ENCODE data around the gene FRK. TPM values are rescaled to one million over a fixed set of nuclear protein-coding genes. Genes with fewer than 3 reads are reported as not detected.
"Not testable (repeated sequence)": the region's sequence is repeated elsewhere in the genome, so short reads cannot be mapped to it uniquely, and the experiment has no call there.

Gene FRK
- total RNA-seq, 1 donor from 2014 or later, result 10.1 TPM

DNA sequence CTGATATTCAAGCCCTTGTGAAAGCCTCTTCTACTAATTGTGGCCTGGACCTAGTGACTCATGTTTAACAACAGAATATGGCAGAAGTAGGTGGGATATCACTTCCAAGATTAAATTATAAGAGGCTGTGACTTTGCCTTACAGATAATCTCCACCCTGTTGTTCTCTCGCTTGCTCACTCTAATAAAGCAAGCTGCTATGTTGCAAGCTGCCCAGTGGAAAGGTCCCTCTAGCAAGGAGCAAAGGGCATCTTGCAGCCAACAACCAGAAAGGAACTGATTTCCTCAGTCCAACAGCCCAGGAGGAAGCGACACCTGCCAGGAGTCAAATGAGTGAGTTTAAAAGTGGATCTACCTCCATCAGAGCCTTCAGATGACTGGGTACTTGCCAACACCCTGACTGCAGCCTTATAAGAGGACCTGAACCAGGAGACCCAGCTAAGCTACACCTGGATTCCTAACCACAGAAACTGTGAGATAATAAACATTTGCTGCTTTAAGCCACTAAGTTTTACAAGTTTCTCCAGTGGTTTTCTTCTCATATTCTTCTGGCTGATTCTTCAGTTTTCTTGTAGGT is 112.6 kb downstream of the FRK start:
- DNase-seq (ENCODE audit: low read depth), result no peak

DNA sequence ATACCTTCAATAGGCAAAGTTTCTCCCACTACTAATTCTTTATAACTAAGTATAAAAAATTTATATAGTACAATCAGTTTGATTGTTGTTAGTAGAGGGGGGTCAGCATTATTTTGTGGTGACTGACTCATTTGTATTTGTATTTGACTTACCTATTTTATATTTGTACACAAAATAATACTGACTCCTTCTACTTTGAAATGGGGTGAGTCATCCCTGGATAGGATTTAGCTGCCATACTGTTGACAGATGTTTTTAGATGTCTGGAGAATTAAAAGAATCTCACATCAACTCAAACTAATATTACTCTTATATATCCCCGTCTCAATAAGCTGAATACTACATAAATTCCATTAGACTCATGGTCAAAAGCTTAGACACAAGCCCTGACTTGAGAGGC is 114.9 kb downstream of the FRK start:
- DNase-seq (ENCODE audit: low read depth), result peak; percentile 30

DNA sequence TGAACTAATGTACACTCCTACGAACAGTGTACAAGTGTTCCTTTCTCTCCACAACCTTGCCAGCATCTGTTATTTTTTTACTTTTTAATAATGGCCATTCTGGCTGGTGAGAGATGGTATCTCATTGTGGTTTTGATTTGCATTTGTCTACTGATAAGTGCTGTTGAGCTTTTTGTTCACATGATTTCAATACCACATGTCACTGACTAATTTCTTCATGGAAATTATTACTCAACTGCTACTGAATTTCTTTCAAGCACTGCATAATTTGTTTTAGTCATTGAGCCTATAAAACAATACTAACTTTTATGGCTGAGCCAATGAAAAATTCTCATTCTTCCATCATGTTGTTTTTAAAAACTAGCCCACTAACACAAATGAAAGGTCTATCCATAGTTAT is 115.4 kb downstream of the FRK start:
- DNase-seq (ENCODE audit: low read depth), result peak; percentile 30

DNA sequence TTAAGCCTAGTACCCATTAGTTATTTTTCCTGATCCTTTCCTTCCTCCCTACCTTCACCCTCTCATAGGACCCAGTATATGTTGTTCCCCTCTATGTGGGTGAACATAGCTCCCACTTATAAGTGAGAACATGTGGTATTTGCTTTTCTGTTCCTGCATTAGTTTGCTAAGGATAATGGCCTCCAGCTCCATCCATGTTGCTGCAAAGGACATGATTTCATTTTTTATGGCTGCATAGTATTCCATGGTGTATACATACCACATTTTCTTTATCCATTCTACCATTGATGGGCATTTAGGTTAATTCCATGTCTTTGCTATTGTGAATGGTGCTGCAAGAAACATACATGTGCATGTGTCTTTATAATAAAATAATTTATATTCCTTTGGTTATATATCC is 115.9 kb downstream of the FRK start:
- DNase-seq (ENCODE audit: low read depth), result not testable (repeated sequence)

DNA sequence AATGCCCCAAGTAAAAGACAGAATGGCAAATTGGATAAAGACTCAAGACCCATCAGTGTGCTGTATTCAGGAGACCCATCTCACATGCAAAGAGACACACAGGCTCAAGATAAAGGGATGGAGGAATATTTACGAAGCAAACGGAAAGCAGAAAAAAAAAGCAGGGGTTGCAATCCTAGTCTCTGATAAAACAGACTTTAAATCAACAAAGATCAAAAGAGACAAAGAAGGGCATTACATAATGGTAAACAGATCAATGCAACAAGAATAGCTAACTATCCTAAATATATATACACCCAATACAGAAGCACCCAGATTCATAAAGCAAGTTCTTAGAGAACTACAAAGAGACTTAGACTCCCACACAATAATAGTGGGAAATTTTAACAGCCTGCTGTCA is 123.2 kb downstream of the FRK start:
- DNase-seq (ENCODE audit: low read depth), result not testable (repeated sequence)

DNA sequence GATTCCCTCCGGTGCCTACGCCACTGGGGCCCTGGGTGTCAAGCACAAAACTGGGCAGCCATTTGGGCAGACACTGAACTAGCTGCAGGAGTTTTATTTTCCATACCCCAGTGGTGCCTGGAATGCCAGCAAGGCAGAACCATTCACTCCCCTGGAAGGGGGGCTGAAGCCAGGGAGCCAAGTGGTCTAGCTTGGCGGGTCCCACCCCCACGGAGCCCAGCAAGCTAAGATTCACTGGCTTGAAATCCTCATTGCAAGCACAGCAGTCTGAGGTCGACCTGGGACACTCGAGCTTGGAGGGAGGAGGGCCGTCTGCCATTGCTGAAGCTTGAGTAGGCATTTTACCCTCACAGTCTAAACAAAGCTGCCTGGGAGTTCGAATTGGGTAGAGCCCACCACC is 125.3 kb downstream of the FRK start:
- DNase-seq (ENCODE audit: low read depth), result no peak

DNA sequence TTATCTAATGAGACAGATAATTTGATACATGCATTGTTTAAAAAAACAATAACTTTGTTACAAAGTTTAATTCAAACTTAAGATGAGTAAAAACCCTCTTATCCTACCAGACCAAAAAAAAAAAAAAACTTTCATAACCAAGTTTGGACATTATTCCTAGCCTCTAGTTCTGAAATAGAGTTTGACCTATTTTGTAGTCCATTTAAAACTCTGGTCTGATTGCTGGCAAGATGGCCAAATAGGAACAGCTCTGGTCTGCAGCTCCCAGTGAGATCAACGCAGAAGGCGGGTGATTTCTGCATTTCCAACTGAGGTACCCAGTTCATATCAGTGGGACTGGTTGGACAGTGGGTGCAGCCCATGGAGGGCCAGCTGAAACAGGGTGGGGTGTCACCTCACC is 125.9 kb downstream of the FRK start:
- no peak for DNase-seq (ENCODE audit: low read depth)

DNA sequence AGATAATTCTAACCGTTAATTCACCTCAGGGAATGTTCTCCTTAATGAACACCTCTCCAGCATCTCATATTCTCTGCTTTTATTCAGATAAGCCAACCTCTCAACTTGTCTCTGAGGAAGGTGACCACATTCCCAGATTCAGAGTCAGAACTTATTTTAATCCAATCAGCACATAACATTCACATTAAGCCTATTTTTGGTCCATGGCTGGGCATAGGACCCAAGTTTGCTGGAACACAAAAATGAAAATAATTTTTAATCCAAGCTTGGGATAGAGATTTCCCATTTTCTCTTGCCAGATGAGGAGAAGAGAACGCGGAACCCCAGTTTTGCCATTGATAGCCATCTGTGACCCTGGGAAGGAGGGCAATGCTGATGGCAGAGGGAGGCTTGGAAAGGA is 126.5 kb downstream of the FRK start:
- peak; percentile 21 for DNase-seq (ENCODE audit: low read depth)

DNA sequence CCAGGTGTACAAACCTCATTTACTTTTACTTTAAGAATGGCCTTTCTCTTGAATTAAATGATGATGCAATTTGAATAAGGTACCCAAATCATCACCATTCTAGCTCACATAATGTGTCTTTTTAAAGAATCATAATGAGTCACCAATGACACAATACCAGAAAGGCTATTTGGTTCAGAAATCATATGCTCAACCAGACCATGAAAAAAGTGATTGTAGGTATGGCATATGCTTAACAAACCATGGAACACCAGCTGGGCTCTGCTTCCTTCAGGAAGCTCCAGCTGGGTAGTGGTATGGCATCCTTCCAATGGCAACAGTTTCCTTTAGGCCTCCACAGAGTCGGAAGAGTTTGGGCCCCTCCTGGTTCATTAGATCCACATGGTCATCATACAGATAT is 128.2 kb downstream of the FRK start:
- peak; percentile 80 for DNase-seq (ENCODE audit: low read depth)

DNA sequence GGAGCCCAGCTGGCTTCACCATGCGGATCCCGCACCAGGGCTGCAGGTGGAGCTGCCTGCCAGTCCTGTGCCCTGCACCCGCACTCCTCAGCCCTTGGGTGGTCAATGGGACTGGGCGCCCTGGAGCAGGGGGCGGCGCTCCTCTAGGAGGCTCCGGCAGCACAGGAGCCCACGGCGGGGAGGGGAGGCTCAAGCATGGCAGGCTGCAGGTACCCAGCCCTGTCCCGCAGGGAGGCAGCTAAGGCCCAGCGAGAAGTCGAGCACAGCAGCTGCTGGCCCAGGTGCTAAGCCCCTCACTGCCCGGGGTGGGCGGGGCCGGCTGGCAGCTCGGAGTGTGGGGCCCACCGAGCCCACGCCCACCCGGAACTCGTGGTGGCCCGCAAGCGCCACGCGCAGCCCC is 132.7 kb downstream of the FRK start:
- DNase-seq (ENCODE audit: low read depth), result not testable (repeated sequence)

DNA sequence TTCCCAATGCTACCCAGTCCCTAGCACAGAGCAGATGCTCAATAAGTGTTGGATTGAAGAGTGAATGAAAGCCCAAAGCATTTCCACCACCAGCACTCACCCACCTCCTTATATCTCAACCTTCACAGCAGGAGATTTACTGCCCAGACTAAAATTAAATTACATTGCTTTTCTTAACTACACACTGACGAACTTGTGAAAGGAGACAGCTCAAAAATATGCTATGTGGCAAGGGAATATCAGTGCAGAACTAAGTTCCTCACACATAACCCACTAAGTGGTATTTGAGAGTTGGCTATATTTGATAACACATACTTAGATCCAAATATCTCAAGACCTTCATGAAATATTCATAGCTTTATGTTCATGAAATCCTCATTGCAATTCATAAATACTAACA is 137.7 kb downstream of the FRK start:
- DNase-seq (ENCODE audit: low read depth), result no peak

DNA sequence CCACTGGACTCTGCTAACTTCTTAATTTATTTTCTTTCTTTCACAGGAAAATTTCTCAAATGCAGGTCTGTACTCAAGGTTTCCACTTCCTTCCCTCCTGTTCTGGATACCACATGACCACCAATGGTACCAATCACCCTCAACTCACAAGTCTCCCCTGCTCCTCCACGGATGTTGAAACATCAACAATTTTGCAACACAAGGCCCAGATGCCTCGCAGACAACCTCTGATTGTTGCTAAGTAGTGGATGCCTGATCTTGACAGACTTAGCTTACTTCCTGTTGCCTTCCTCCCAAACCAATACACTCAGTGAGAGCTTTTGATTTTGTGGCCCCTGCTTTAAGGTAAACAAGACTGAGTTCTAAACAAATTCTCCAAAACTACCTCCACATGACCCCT is 146.6 kb downstream of the FRK start:
- no peak for DNase-seq (ENCODE audit: low read depth)

DNA sequence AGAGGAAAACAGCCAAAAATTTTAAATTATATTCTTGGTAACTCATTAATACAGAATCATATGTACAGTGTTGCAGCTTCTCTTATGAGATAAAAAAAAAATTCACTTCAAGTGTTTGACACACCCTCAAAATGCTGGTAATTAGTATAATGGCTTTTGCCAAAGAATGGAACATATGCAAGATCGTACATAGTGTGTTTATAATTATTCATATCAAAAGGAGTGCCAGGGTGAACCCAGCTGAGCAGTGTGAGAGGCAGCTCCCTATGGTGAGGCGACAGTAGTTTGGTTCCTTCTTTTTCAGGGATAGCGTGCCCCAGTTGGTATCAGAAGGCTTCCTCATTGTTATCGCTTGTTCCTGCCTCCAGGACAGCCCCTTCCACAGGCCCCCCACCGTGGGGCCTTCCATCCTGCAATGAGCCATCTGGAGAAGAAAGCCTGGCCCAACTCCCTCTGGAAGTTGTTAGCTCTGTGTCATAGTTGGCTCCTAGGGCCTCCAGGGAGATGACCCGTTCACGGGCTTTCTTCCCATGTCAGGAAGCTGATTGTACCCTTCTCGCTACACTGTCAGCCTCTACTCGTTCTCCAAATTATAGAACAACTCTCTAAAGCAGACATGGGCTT is 150.7 kb downstream of the FRK start:
- no peak for DNase-seq (ENCODE audit: low read depth)

DNA sequence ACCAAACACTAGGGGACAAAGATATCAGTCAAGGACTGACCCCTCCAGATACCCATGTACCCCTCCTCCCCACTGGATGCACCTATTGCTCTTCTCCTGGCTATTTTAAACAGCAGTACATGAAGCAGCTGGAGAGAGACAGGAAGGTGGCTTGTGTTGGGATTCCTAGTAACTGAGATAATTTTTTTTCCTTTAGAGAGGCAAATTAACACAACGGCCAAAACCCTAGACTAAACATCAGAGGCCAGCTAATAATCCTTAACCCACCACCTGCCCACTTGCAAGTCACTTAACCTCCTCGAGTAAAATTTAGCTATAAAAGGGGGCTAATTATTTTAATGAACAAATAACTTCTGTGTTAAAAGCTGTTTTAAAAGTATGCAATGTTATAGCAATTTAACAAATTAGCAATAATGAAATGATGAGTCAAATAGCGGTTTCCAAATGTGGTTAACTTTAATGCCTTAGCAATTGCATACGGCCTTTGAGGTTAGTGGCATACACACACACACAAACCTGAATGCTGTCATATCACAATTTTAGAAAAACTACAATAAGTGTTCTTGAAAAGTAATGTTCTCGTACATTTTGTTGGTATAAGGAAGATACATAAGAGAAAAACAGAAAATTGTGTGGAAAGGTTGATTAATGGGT is 151.7 kb downstream of the FRK start:
- peak; percentile 9 for DNase-seq (ENCODE audit: low read depth)

DNA sequence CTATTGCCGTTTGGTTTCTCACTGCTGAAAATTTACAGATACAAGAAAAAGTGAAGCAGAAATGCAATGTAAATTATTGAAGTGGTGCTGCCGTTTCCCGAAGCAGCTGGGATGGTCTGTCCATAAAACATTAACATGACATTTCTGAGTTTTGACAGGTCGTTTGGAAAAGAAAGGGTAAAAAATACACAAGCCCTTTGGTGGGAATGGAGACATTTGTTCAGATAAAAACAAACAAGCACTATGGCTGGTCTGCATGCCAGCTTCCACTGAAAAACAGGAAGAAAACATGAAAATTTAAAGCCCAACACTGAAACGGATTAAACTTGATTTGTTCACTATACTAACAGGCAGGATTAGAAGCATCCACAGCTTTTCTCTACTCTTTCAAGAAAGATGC is 155.2 kb downstream of the FRK start:
- no peak for DNase-seq (ENCODE audit: low read depth)

DNA sequence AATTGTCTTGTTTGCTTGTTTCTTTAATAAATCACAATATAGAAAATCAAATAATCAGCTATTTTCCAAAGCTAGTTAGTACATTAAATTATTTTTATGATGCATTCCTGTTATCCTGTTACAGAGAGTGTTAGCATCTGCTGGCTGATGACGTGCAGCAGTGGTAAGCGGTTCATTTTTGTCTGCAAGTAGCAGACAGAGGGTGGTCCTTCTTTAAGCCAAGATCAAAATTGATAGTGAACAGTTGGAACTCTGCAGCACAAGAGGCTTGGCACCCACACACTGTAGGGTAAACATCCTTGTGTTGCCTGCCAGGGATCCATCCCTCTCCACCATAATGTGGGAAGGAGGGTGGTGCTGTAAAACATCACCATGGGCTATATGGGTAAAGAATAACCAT is 158.3 kb downstream of the FRK start:
- no peak for DNase-seq (ENCODE audit: low read depth)

DNA sequence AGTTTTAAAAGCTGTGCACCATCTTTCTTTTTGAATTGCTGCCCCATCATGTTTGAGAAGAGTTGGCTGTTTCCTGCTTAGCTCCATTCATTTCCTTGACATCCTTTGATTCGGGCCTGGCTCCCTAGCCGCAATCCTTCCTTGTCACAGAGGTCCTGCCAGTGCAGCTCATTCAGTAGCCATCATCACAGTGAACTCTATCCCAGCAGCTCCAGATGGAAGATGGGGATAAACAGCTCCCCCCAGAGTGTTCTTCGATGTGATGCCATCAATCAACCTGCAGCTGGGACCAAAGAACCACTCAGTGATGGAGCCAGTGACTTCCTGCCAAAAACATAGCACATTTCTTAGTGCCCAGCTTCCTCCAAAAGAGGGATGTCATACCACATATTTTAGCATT is 158.8 kb downstream of the FRK start:
- DNase-seq (ENCODE audit: low read depth), result no peak

DNA sequence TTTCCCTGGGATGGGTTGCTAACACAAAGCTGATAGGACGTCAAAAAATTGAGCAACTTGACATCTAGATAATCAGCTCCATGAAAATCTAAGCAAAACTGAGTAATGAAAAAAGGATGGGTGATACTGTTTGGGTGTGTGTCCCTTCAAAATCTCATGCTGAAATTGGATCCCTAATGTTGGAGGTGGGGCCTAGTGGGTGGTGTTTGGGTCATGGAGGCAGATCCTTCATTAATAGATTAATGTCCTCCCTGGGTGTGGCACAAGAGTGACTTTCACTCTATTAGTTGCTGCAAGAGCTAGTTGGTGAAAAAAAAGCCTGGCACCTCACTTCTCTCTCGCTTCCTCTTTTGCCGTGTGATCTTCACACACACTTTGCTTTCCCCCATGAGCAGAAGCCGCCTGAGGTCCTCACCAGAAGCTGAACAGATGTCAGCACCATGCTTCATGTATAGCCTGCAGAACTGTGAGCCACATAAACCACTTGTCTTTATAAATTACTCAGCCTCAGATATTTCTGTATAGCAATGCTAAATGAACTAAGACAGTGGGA is 160.9 kb downstream of the FRK start:
- no peak for DNase-seq (ENCODE audit: low read depth)

DNA sequence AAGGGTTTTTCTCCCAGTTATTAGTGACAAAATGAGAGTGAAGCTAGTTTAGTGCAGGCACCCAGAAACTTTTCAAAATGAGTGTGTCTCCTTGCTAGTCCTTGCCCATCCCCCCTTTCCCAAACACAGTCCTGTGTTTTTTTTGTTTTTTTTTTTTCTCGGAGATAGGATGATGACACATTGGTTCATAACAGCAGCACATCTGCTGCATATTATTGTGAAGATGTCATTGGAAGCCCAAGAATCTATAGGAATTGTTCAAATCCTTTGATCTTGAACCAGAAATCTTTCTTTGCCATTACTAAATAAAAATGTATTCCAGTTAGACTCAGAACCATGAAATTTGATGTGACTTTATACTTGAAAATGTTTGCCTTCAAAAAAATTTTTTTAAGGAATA is 162.4 kb downstream of the FRK start:
- peak; percentile 13 for DNase-seq (ENCODE audit: low read depth)

DNA sequence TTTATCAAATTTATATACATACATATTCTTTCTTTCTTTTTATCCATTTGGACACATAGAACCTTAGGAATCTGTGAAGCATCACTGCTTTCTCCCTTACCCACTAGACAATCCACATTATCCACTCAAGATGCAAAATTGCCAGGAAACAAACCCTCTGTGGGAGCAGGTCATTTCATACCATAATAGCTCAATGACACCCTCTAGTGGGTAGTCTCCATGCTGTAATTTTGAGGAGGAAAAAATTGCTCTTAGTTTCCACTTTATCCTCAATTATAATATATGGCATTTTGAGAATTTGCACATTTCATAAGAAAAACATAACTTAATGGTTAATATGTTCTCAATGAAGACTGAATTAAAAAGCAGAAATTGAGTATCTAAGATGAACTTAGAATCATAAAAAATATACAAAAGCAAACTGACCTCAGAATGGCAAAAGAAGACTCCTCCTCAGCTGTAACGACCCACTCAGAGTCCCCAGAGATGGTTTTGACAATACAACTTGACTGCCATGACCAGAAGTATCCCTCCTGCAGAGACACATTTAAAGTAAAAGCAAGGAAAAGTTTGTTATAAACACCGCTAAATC is 164.1 kb downstream of the FRK start:
- peak; percentile 66 for DNase-seq (ENCODE audit: low read depth)

DNA sequence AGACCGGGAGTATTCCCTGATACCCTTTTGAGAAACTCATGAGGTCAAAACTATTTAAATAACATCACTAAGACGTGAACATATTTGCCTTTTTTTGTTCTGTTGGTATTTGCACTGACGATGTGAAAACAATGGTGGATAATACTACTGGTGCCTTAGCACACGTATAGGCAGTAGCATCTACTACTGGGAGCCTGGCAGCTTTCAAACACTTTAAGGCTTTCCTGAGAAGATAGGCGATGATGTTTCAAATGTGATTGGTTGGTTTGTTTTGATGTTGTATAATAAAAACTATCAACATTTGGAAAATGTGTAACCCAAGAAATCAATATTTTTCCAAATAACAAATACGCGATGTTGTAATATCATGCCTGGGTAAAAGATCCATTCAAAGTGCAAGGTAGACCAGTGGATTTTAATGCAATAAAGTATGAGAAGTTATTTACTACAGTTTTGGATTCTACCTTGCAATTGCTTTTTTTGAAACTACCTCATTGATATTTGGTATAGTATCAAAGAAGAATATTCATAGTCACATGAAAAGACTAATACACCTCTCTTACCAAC is 166.2 kb downstream of the FRK start:
- no peak for DNase-seq (ENCODE audit: low read depth)

DNA sequence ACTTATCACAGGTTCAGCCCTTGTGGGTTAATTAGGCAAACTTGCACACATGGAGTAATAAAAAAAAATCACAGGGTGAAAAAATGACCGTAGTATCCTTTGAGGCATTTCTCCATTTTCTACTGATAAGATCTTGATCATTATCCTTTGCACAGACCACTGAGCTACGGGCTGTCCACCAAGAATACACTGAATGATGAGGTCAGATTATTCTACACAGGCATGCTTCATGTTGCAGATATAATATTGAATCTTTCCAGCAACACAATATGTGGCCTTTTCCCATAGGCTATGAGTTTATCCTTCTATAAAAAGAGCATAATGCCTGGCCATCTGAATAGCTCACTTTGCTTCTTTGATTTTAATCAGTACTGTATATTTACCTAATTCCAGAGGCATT is 168.9 kb downstream of the FRK start:
- DNase-seq (ENCODE audit: low read depth), result no peak
